IMR-90 (cell line): Measurements from ENCODE around the gene FAHD1. TPM values are rescaled to one million over a fixed set of nuclear protein-coding genes. Genes with fewer than 3 reads are reported as not detected.

Experiments
- ATAC-seq: fragments of 200-7000 bp; cut with Tn5 transposase; 2 replicates; pipeline ENCODE4 v1.9.1; 2020; ENCODE audit warnings: low read depth, mild to moderate bottlenecking, moderate library complexity
- BruUV-seq: library from RNA; stranded (reverse); fragments of 400-500 nt; replicated peaks from 2 replicates; lab custom pipeline; 2021; lab: Mats Ljungman, UMichigan
- CTCF ChIA-PET: fragments of 300-600 bp; formaldehyde crosslinking; extraction: SDS; loops from one replicate; lab custom pipeline; 2021; ENCODE audit warnings: antibody characterized with exemption; lab: Yijun Ruan, JAX
- POLR2A ChIA-PET: fragments of 300-600 bp; sonication (Branson Sonifier 250); formaldehyde crosslinking; loops from one replicate; lab custom pipeline; 2022; ENCODE audit warnings: antibody characterized with exemption; ENCODE audit not compliant: unreplicated experiment; lab: Charles Lee
- DNase-seq: peaks from one replicate; pipeline ENCODE4 v3.0.0; 2013
- H2AFZ ChIP-seq: replicated peaks from 2 replicates; pipeline ENCODE3; 2013; ENCODE audit warnings: low read length, mild to moderate bottlenecking; ENCODE audit not compliant: poor library complexity
- H2AK5ac ChIP-seq: 2 replicates; pipeline ENCODE4 v1.6.1; 2013; ENCODE audit warnings: low read depth, low read length, inconsistent platforms
- H2AK9ac ChIP-seq: replicated peaks from 2 replicates; pipeline ENCODE3; 2013; ENCODE audit warnings: mild to moderate bottlenecking, low read depth, low read length, moderate library complexity; ENCODE audit not compliant: poor library complexity
- H2BK120ac ChIP-seq: 2 replicates; pipeline ENCODE4 v1.6.1; 2013; ENCODE audit warnings: low read depth, low read length, inconsistent platforms
- H2BK15ac ChIP-seq: 3 replicates; pipeline ENCODE4 v1.6.1; 2013; ENCODE audit warnings: low read depth, low read length, inconsistent platforms
- H2BK20ac ChIP-seq: 2 replicates; pipeline ENCODE4 v1.6.1; 2013; ENCODE audit warnings: low read depth, mild to moderate bottlenecking, inconsistent platforms, low read length, moderate library complexity
- H2BK5ac ChIP-seq: 2 replicates; pipeline ENCODE4 v1.6.1; 2013; ENCODE audit warnings: mild to moderate bottlenecking, low read depth, low read length, inconsistent platforms; ENCODE audit not compliant: poor library complexity, severe bottlenecking
- H3K14ac ChIP-seq: replicated peaks from 2 replicates; pipeline ENCODE4 v1.6.1; 2013; ENCODE audit warnings: low read depth, low read length, inconsistent platforms
- H3K18ac ChIP-seq: 2 replicates; pipeline ENCODE4 v1.6.1; 2013; ENCODE audit warnings: low read depth, low read length, control low read depth
- H3K23ac ChIP-seq: 2 replicates; pipeline ENCODE4 v1.6.1; 2013; ENCODE audit warnings: low read depth, low read length, inconsistent platforms
- H3K27ac ChIP-seq: 2 replicates; pipeline ENCODE4 v1.5.1; 2013; ENCODE audit warnings: mild to moderate bottlenecking, control low read depth, low read length; ENCODE audit not compliant: insufficient read depth
- H3K27me3 ChIP-seq: 2 replicates; pipeline ENCODE4 v1.6.1; 2013; ENCODE audit warnings: low read length; ENCODE audit not compliant: control insufficient read depth, insufficient read depth
- H3K36me3 ChIP-seq: 2 replicates; pipeline ENCODE4 v1.6.1; 2013; ENCODE audit warnings: low read length, mixed read lengths; ENCODE audit not compliant: control insufficient read depth, insufficient read depth
- H3K4ac ChIP-seq: 2 replicates; pipeline ENCODE4 v1.6.1; 2013; ENCODE audit warnings: low read depth, low read length, inconsistent platforms
- H3K4me1 ChIP-seq: 2 replicates; pipeline ENCODE4 v1.6.1; 2013; ENCODE audit warnings: low read length, mixed read lengths; ENCODE audit not compliant: control insufficient read depth, insufficient read depth
- H3K4me2 ChIP-seq: 2 replicates; pipeline ENCODE4 v1.6.1; 2013; ENCODE audit warnings: low read depth, mild to moderate bottlenecking, control low read depth, low read length, moderate library complexity
- H3K4me3 ChIP-seq: 2 replicates; pipeline ENCODE4 v1.5.1; 2013; ENCODE audit warnings: low read depth, mild to moderate bottlenecking, control low read depth, low read length, moderate library complexity; ENCODE audit not compliant: insufficient read depth
- H3K56ac ChIP-seq: 2 replicates; pipeline ENCODE4 v1.6.1; 2013; ENCODE audit warnings: low read length, inconsistent platforms; ENCODE audit not compliant: insufficient read depth; ENCODE audit errors: extremely low read depth
- H3K79me1 ChIP-seq, 2 experiments: 2 replicates each; pipeline ENCODE4 v1.6.1; 2013; ENCODE audit warnings: low read length in 2 of 2, inconsistent platforms in 1 of 2, low read depth in 1 of 2
- H3K9ac ChIP-seq: 2 replicates; pipeline ENCODE4 v1.6.1; 2013; ENCODE audit warnings: low read depth, low read length, control low read depth
- H3K9me1 ChIP-seq: 2 replicates; pipeline ENCODE4 v1.6.1; 2013; ENCODE audit warnings: low read length, inconsistent platforms; ENCODE audit not compliant: insufficient read depth
- H3K9me3 ChIP-seq: 2 replicates; pipeline ENCODE4 v1.6.1; 2013; ENCODE audit warnings: low read length; ENCODE audit not compliant: control insufficient read depth, insufficient read depth
- H4K20me1 ChIP-seq: 2 replicates; pipeline ENCODE4 v1.6.1; 2013; ENCODE audit warnings: low read length, inconsistent platforms; ENCODE audit not compliant: insufficient read depth
- H4K5ac ChIP-seq: 2 replicates; pipeline ENCODE4 v1.6.1; 2013; ENCODE audit warnings: mild to moderate bottlenecking, low read depth, low read length, control low read depth
- H4K8ac ChIP-seq, 2 experiments: 2 replicates each; pipeline ENCODE4 v1.6.1; 2013; ENCODE audit warnings: low read depth in 2 of 2, low read length in 2 of 2, control low read depth in 1 of 2, inconsistent platforms in 1 of 2
- H4K91ac ChIP-seq: 2 replicates; pipeline ENCODE4 v1.6.1; 2013; ENCODE audit warnings: low read depth, low read length, inconsistent platforms; ENCODE audit not compliant: insufficient read depth
- BHLHE40 ChIP-seq: fragments of 150-350 bp; IDR thresholded peaks from 2 replicates; pipeline ENCODE4 v1.6.1; 2016; ENCODE audit warnings: mild to moderate bottlenecking, low read depth, low read length
- CEBPB ChIP-seq: IDR thresholded peaks from 2 replicates; pipeline ENCODE4 v1.6.1; 2012; ENCODE audit warnings: low read depth, low read length, improper control_type of control experiment
- CHD1 ChIP-seq: IDR thresholded peaks from 2 replicates; pipeline ENCODE4 v1.6.1; 2012; ENCODE audit warnings: low read depth, low read length, improper control_type of control experiment
- FOS ChIP-seq: fragments of 150-350 bp; IDR thresholded peaks from 2 replicates; pipeline ENCODE4 v1.6.1; 2016; ENCODE audit warnings: low read depth, low read length
- MAFK ChIP-seq: IDR thresholded peaks from 2 replicates; pipeline ENCODE4 v1.6.1; 2012; ENCODE audit warnings: low read depth, low read length, improper control_type of control experiment
- MAZ ChIP-seq: IDR thresholded peaks from 2 replicates; pipeline ENCODE4 v1.6.1; 2012; ENCODE audit warnings: low read depth, mild to moderate bottlenecking, low read length, improper control_type of control experiment, moderate library complexity, borderline replicate concordance
- MXI1 ChIP-seq: IDR thresholded peaks from 2 replicates; pipeline ENCODE4 v1.6.1; 2012; ENCODE audit warnings: low read depth, mild to moderate bottlenecking, low read length, moderate library complexity, borderline replicate concordance
- NFE2L2 ChIP-seq: fragments of 150-350 bp; IDR thresholded peaks from 2 replicates; pipeline ENCODE4 v1.6.1; 2016; ENCODE audit warnings: low read depth, mild to moderate bottlenecking, low read length
- POLR2A ChIP-seq: IDR thresholded peaks from 2 replicates; pipeline ENCODE4 v1.6.1; 2012; ENCODE audit warnings: mild to moderate bottlenecking, low read depth, low read length
- RAD21 ChIP-seq: IDR thresholded peaks from 2 replicates; pipeline ENCODE4 v1.6.1; 2012; ENCODE audit warnings: low read length, improper control_type of control experiment
- RCOR1 ChIP-seq: IDR thresholded peaks from 2 replicates; pipeline ENCODE4 v1.6.1; 2012; ENCODE audit warnings: mild to moderate bottlenecking, low read length, improper control_type of control experiment; ENCODE audit not compliant: insufficient replicate concordance
- RFX5 ChIP-seq: IDR thresholded peaks from 2 replicates; pipeline ENCODE4 v1.8.0; 2012; ENCODE audit warnings: low read depth, mild to moderate bottlenecking, low read length, moderate library complexity
- SMC3 ChIP-seq: fragments of 150-350 bp; IDR thresholded peaks from 2 replicates; pipeline ENCODE4 v1.6.1; 2016; ENCODE audit warnings: low read depth, mild to moderate bottlenecking, antibody characterized with exemption, low read length, moderate library complexity
- WGBS, 2 experiments: methylation state at CpG; one replicate each; pipeline versions ENCODE4 v1.1.5 to v1.1.7; 2013; ENCODE audit warnings: missing lambda C conversion rate in 2 of 2; ENCODE audit not compliant: insufficient read length in 1 of 2; ENCODE audit errors: extremely low coverage in 2 of 2; 5-methylcytosine and 5-hydroxymethylcytosine counted together
- dilution Hi-C: fragments of 300-500 bp; cut with HindIII; formaldehyde crosslinking; loops from one replicate; pipeline ENCODE4 v1.14.3; 2018; ENCODE audit warnings: low sequenced_read_pairs; ENCODE audit not compliant: unreplicated experiment
- in situ Hi-C: fragments of 300-500 bp; cut with MboI; formaldehyde crosslinking; loops from 3 replicates; pipeline ENCODE4 v1.14.3; 2019; ENCODE audit warnings: low sequenced_read_pairs, inconsistent platforms, mixed read lengths
- intact Hi-C: fragments of 100-400 bp; cut with micrococcal nuclease; formaldehyde crosslinking; loops from 2 replicates; pipeline ENCODE4 v1.10.0; 2022
- polyA plus RNA-seq, 3 experiments: library from polyadenylated mRNA; depleted of rRNA; stranded (reverse); fragments of >200 nt; gene quantifications; 2 replicates each; pipeline ENCODE4 v1.2.3, GENCODE V29; 2012; ENCODE audit warnings: low replicate concordance in 1 of 3
- total RNA-seq: library from RNA; depleted of rRNA; stranded (reverse); fragments of >200 nt; gene quantifications from 2 replicates; pipeline ENCODE4 v1.2.3, GENCODE V29; 2012
- TF ChIP-seq, protein P1 (sequence below): fragments of 150-350 bp; IDR thresholded peaks from 2 replicates; pipeline ENCODE4 v1.6.1; 2017; ENCODE audit warnings: mild to moderate bottlenecking, antibody characterized with exemption, low read length, low read depth
- TF ChIP-seq, protein P2 (sequence below): conservative IDR thresholded peaks from 2 replicates; pipeline ENCODE4 v1.5.1; 2012; ENCODE audit warnings: mild to moderate bottlenecking, low read depth, low read length, improper control_type of control experiment
- TF ChIP-seq, protein P3 (sequence below): fragments of 150-350 bp; IDR thresholded peaks from 2 replicates; pipeline ENCODE4 v1.6.1; 2016; ENCODE audit warnings: low read depth, mild to moderate bottlenecking, low read length, moderate library complexity, borderline replicate concordance

Gene FAHD1
- total and polyA plus RNA-seq, 2 of the 4 experiments (the other 2 are of a cell fraction): 65.3 to 85.9 TPM

DNA sequence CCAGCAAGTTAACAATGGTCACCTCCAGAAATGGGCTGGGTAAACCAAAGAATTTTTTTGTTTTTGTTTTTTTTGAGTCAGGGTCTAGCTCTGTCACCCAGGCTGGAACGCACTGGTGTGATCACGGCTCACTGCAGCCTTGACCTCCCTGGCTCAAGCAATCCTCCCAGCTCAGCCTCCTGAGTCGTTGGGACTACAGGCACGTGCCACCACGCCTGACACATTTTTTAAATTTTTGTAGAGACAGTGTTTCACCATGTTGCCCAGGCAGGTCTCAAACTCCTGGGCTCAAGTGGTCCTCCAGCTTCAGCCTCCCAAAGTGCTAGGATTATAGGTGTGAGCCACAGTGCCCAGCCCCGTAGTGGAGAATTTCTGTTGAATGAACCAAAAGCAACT lies 46.3 kb upstream of the FAHD1 start:
- H3K4me2 ChIP-seq: no peak overlapping the region

More for the DNA sequence above, 46.3 kb upstream of the FAHD1 start:
- no peak overlapping the region for H3K9ac ChIP-seq
- no peak overlapping the region for H2AK5ac ChIP-seq
- H2AFZ ChIP-seq: no peak overlapping the region
- POLR2A ChIA-PET: no interaction called here
- H2BK20ac ChIP-seq: no peak overlapping the region
- no peak overlapping the region for H3K56ac ChIP-seq
- peaks cover 3% of the 10 kb centered on the region; the same call in 1 of the 2 replicates for H3K4me1 ChIP-seq
- no peak overlapping the region for H3K18ac ChIP-seq
- dilution Hi-C loops (no loop called here), intact Hi-C loops (loop anchor here (5.0 kb wide), 1 partner anchor 47 kb away; the partner anchor contains the start of genes FAHD1 and HAGH), in situ Hi-C loops (no loop called here)
- no peaks in the 10 kb centered on the region for H3K9me3 ChIP-seq
- no peak overlapping the region for H3K14ac ChIP-seq
- H2BK15ac ChIP-seq: no peak overlapping the region
- TF ChIP-seq NFE2L2 (no peak), SMC3 (no peak), POLR2A (no peak), CEBPB (no peak), FOS (no peak), RCOR1 (no peak), MXI1 (no peak), CHD1 (no peak), MAZ (no peak), BHLHE40 (no peak), RAD21 (no peak), RFX5 (no peak), MAFK (no peak)
- TF ChIP-seq, protein P1, sequence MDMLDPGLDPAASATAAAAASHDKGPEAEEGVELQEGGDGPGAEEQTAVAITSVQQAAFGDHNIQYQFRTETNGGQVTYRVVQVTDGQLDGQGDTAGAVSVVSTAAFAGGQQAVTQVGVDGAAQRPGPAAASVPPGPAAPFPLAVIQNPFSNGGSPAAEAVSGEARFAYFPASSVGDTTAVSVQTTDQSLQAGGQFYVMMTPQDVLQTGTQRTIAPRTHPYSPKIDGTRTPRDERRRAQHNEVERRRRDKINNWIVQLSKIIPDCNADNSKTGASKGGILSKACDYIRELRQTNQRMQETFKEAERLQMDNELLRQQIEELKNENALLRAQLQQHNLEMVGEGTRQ: no peak
- TF ChIP-seq, protein P2, sequence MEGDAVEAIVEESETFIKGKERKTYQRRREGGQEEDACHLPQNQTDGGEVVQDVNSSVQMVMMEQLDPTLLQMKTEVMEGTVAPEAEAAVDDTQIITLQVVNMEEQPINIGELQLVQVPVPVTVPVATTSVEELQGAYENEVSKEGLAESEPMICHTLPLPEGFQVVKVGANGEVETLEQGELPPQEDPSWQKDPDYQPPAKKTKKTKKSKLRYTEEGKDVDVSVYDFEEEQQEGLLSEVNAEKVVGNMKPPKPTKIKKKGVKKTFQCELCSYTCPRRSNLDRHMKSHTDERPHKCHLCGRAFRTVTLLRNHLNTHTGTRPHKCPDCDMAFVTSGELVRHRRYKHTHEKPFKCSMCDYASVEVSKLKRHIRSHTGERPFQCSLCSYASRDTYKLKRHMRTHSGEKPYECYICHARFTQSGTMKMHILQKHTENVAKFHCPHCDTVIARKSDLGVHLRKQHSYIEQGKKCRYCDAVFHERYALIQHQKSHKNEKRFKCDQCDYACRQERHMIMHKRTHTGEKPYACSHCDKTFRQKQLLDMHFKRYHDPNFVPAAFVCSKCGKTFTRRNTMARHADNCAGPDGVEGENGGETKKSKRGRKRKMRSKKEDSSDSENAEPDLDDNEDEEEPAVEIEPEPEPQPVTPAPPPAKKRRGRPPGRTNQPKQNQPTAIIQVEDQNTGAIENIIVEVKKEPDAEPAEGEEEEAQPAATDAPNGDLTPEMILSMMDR: no peak
- TF ChIP-seq, protein P3, sequence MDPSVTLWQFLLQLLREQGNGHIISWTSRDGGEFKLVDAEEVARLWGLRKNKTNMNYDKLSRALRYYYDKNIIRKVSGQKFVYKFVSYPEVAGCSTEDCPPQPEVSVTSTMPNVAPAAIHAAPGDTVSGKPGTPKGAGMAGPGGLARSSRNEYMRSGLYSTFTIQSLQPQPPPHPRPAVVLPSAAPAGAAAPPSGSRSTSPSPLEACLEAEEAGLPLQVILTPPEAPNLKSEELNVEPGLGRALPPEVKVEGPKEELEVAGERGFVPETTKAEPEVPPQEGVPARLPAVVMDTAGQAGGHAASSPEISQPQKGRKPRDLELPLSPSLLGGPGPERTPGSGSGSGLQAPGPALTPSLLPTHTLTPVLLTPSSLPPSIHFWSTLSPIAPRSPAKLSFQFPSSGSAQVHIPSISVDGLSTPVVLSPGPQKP: no peak
- no TSS peak for BruUV-seq
- no peak overlapping the region for H2BK120ac ChIP-seq
- peaks cover 28% of the 10 kb centered on the region for H4K20me1 ChIP-seq
- peaks cover 32% of the 10 kb centered on the region for H3K36me3 ChIP-seq
- CTCF ChIA-PET: no interaction called here
- peak overlapping the region; percentile 41; the same call in 1 of the 2 replicates for H4K5ac ChIP-seq
- no peak for ATAC-seq
- H3K4ac ChIP-seq: no peak overlapping the region
- H2BK5ac ChIP-seq: no peak overlapping the region
- peaks cover 17 to 57% of the 10 kb centered on the region in 2 experiments for H3K79me1 ChIP-seq
- WGBS, 2 experiments: 82% methylated on average over 2 of the region's 6 CpGs; no CpG with 5 or more reads in 1 of the 2 experiments
- H3K9me1 ChIP-seq: peaks cover 7% of the 10 kb centered on the region; the same call in 1 of the 2 replicates
- no peak overlapping the region for H4K91ac ChIP-seq
- H3K23ac ChIP-seq: no peak overlapping the region
- H3K27ac ChIP-seq: no peak overlapping the region
- DNase-seq: no peak
- H4K8ac ChIP-seq: no peak overlapping the region
- no peaks in the 10 kb centered on the region for H3K27me3 ChIP-seq
- H3K4me3 ChIP-seq: no peak overlapping the region
- no peak overlapping the region for H2AK9ac ChIP-seq
